Measurements from ENCODE around the gene GATAD2B. TPM values are rescaled to one million over a fixed set of nuclear protein-coding genes. Genes with fewer than 3 reads are reported as not detected.

The GATAD2B gene
- total RNA-seq, 4 donors from 2014 or later: 16.8 to 26.5 (median 24.6) TPM

DNA sequence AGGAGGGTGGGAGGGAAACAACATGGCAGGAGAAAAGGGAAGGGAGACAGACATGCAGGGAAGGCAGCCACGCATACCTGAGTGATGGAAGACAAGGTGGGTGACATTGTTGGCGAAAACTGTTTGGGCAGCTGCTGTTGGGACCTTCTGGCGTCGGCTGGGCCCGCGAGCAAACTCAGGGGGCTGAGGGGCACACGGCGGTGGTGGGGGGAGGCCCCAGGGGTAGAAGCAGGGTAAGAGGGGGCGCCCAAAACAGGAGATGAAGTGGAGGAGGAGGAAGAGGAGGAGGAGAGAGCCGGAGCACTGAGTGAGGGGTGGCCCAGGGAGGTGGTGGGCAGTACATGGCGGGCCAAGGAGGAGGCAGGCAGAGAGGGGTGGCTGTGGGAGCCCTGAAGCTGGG is 28.4 kb upstream of the GATAD2B start:
- Histone ChIP-seq H3K36me3 (peaks cover 3 to 75% (median 27%) of the 10 kb centered on the region in 3 donors), H3K27ac (no peak overlapping the region), H3K27me3 (no peaks in the 10 kb centered on the region), H3K4me3 (no peak overlapping the region), H3K4me1 (peaks cover 0 to 28% (median 10%) of the 10 kb centered on the region in 4 donors), H3K9me3 (no peaks in the 10 kb centered on the region)
- 95% methylated on average over 11 of the region's 11 CpGs for WGBS, 2 donors
- DNase-seq (ENCODE audit: low spot score in 2 of 2): no peak
- TF ChIP-seq EP300 (IDR thresholded peaks at IDR 0.05) (no peak), POLR2A (IDR thresholded peaks at IDR 0.05) (no peak)
- TF ChIP-seq, protein P1, sequence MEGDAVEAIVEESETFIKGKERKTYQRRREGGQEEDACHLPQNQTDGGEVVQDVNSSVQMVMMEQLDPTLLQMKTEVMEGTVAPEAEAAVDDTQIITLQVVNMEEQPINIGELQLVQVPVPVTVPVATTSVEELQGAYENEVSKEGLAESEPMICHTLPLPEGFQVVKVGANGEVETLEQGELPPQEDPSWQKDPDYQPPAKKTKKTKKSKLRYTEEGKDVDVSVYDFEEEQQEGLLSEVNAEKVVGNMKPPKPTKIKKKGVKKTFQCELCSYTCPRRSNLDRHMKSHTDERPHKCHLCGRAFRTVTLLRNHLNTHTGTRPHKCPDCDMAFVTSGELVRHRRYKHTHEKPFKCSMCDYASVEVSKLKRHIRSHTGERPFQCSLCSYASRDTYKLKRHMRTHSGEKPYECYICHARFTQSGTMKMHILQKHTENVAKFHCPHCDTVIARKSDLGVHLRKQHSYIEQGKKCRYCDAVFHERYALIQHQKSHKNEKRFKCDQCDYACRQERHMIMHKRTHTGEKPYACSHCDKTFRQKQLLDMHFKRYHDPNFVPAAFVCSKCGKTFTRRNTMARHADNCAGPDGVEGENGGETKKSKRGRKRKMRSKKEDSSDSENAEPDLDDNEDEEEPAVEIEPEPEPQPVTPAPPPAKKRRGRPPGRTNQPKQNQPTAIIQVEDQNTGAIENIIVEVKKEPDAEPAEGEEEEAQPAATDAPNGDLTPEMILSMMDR (IDR thresholded peaks at IDR 0.05): no peak

DNA sequence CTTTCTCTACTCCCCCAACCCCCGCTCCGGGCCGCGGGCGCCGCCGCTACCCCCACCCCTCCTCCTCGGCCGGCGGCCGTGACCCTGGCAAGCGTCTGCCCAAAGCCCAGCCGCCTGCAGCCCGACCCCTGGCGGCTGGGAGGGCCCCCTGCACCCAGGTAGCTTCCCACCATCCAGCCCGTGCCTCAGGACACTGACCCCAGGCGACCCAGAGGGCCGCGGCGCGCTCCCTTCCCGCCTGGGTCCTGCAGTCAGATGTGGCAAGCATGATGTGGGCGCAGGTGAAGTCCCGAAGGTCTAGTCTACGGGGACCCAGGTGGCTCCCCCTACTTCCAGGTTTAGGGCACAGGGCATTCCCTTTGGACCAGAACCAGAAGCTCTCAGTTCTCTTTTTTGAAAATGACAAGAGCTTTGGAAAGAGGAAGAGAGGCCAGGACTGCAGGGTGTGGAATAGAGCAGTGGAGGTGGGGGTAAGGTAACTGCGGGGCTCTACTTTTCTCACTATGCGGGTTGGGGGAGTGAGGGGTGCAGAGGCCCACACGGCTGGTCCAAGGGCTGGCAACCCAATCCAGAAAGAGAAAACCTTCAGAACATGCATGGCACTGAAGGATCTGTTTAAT is 24.0 kb upstream of the GATAD2B start, which contains the start of gene DENND4B:
DENND4B (minus strand) TSS at position 97 of the 620 bp plus-strand sequence. CDS start 2,344 bp downstream, outside the sequence.
- H3K27me3 ChIP-seq: no peaks in the 10 kb centered on the region
- DNase-seq (ENCODE audit: low spot score in 2 of 2): peak; percentile 54 to 65
- 18 to 26% methylated on average over 8 to 14 of the region's 28 CpGs for WGBS, 2 donors
- peak in 1 of 2 donors; percentile 52 for TF ChIP-seq EP300 (IDR thresholded peaks at IDR 0.05)
- TF ChIP-seq, protein P1 (IDR thresholded peaks at IDR 0.05): peak; percentile 93 to 99 (median 99)
- no peak for TF ChIP-seq POLR2A (IDR thresholded peaks at IDR 0.05)
- peaks cover 3 to 57% (median 20%) of the 10 kb centered on the region in 3 donors for H3K36me3 ChIP-seq
- peak within 1 kb of the TSS; percentile 65 to 94 (median 82) for H3K4me3 ChIP-seq
- H3K9me3 ChIP-seq: no peaks in the 10 kb centered on the region
- peaks cover 0 to 29% (median 14%) of the 10 kb centered on the region in 4 donors for H3K4me1 ChIP-seq
- peak within 1 kb of the TSS; percentile 91 to 99 (median 96) for H3K27ac ChIP-seq

DNA sequence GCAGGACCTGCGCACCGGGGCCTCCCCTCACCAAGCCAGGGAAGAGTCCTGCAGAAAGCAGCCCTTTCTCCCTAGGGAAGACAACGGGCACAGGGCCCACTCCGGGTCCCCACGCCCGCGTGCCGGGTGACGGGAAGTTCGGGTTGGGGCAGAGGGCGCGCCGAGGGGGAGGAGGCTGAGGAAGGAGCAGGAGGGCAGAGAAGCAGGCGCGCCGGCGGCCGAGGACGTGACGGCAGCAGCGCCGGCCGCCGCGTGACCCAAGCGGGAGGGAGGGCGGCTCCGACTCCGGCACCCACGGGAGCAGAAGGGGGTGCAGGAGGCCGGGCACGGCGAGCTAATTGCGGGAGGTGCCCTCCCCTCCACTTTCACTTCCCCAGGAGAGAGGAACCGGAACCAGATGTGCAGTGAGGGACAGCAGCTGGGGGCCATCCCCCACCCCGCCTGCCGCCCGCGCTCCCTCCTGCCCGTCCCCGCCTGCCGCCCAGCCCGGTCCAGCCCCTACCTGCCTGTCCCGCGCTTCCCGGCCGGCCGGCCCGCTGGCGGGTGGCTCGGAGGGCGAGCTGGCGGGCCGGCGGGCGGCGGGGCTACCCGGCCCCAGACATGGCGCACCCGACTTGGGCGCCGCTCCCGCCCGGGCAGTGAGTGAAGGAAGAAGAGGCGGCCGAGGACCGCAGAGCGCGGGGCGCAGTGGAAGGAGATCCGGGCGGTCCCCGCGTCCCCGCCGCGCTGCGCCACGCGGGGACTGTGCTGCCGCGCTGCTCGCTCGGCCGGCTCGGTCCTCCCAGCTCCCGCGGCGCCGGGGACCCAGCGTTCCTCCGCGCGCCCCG is 23.2 kb upstream of the GATAD2B start:
- Histone ChIP-seq H3K27ac (peak overlapping the region; percentile 91 to 99 (median 96)), H3K36me3 (peaks cover 3 to 57% (median 14%) of the 10 kb centered on the region in 3 donors), H3K27me3 (no peaks in the 10 kb centered on the region), H3K9me3 (no peaks in the 10 kb centered on the region), H3K4me3 (peak overlapping the region; percentile 65 to 94 (median 82)), H3K4me1 (peaks cover 0 to 29% (median 14%) of the 10 kb centered on the region in 4 donors)
- DNase-seq (ENCODE audit: low spot score in 2 of 2): peak; percentile 72 to 78
- TF ChIP-seq EP300 (IDR thresholded peaks at IDR 0.05): peak; percentile 73 to 94
- TF ChIP-seq, protein P1 (IDR thresholded peaks at IDR 0.05): no peak
- TF ChIP-seq POLR2A (IDR thresholded peaks at IDR 0.05): peak in 1 of 2 donors; percentile 53
- WGBS, 2 donors: 0% methylated on average over 1 to 23 of the region's 95 CpGs

- TF ChIP-seq EP300 (IDR thresholded peaks at IDR 0.05): no peak
- TF ChIP-seq, protein P1 (IDR thresholded peaks at IDR 0.05): no peak
- no peak for TF ChIP-seq POLR2A (IDR thresholded peaks at IDR 0.05)
- WGBS, 2 donors: 28 to 48% methylated on average over 7 to 12 of the region's 12 CpGs
- H3K4me1 ChIP-seq: peaks cover 0 to 29% (median 14%) of the 10 kb centered on the region in 4 donors
- peak overlapping the region; percentile 65 to 94 (median 82) for H3K4me3 ChIP-seq
- no peaks in the 10 kb centered on the region for H3K9me3 ChIP-seq
- peak in 1 of 2 donors; percentile 48 for DNase-seq (ENCODE audit: low spot score in 2 of 2)
- peak overlapping the region; percentile 91 to 99 (median 96) for H3K27ac ChIP-seq
- H3K36me3 ChIP-seq: peaks cover 3 to 57% (median 11%) of the 10 kb centered on the region in 3 donors
- H3K27me3 ChIP-seq: no peaks in the 10 kb centered on the region
Measured at GRCh38 chr1:153945131-153945794, 22.5 kb upstream of the GATAD2B start.
